ENCODE data around the gene PCNX1.
A peak's percentile ranks its signal among the peaks of the same experiment; 100 is the strongest.
"Not testable (repeated sequence)": the region's sequence is repeated elsewhere in the genome, so short reads cannot be mapped to it uniquely, and the experiment has no call there.

The PCNX1 gene

GRCh38 chr14:70907176-70907995 lies at the start of gene PCNX1:
TSS of gene PCNX1 (plus strand) at chr14:70907459. CDS start at chr14:70907851, 392 bp downstream.
- peak; percentile 71 for DNase-seq

- DNase-seq, result no peak
These were observed 49.8 kb upstream of the PCNX1 start for GRCh38 chr14:70857496-70857890.

GRCh38 chr14:70858641-70859040 lies 48.6 kb upstream of the PCNX1 start:
- DNase-seq, result no peak

GRCh38 chr14:70866992-70867391 lies 40.3 kb upstream of the PCNX1 start:
- not testable (repeated sequence) for DNase-seq

- DNase-seq, result no peak
These were observed 36.3 kb upstream of the PCNX1 start for GRCh38 chr14:70871001-70871400.

- no peak for DNase-seq
These were observed 35.2 kb upstream of the PCNX1 start for GRCh38 chr14:70871863-70872677.

GRCh38 chr14:70872678-70873020 lies 34.6 kb upstream of the PCNX1 start:
- no peak for DNase-seq

- DNase-seq, result no peak
These were observed 33.6 kb upstream of the PCNX1 start for GRCh38 chr14:70873627-70874026.

GRCh38 chr14:70875811-70876460 lies 31.3 kb upstream of the PCNX1 start:
- DNase-seq, result not testable (repeated sequence)

- no peak for DNase-seq
These were observed 27.8 kb upstream of the PCNX1 start for GRCh38 chr14:70879448-70879847.

GRCh38 chr14:70880888-70881287 lies 26.4 kb upstream of the PCNX1 start:
- DNase-seq, result not testable (repeated sequence)

- no peak for DNase-seq
These were observed 25.6 kb upstream of the PCNX1 start for GRCh38 chr14:70881549-70882177.

- DNase-seq, result no peak
These were observed 24.3 kb upstream of the PCNX1 start for GRCh38 chr14:70882776-70883492.

- DNase-seq, result no peak
These were observed 22.5 kb upstream of the PCNX1 start for GRCh38 chr14:70884595-70885342.

GRCh38 chr14:70885343-70886022 lies 21.8 kb upstream of the PCNX1 start:
- no peak for DNase-seq

GRCh38 chr14:70886421-70887206 lies 20.6 kb upstream of the PCNX1 start:
- no peak for DNase-seq

GRCh38 chr14:70887207-70887681 lies 20.0 kb upstream of the PCNX1 start:
- no peak for DNase-seq

- DNase-seq, result no peak
These were observed 19.3 kb upstream of the PCNX1 start for GRCh38 chr14:70887737-70888499.

GRCh38 chr14:70888681-70889175 lies 18.5 kb upstream of the PCNX1 start:
- no peak for DNase-seq

Measured in COR-L47 (cell line).